Sciatic nerve (tissue), 1 donor: ENCODE data around the gene ZNF626. TPM values are rescaled to one million over a fixed set of nuclear protein-coding genes. Genes with fewer than 3 reads are reported as not detected.

Experiments used
- total RNA-seq: library from RNA; stranded (reverse); fragmentation: NEBNext Ultra II Directional; extraction: Animal tissue kit (Norgen Biotek cat#: 25700); gene quantifications from one replicate; pipeline ENCODE4 v1.2.1, GENCODE V29; 2021
- donor health status: DM: no; HTN: no; CAD: no.

The ZNF626 gene
- total RNA-seq, 1 donor from 2014 or later: 19.7 TPM

Other genes with a start within 250 kb of the ZNF626 start
- gene ZNF737, start 95.8 kb downstream of the ZNF626 start, total RNA-seq: 17.4 TPM
- 6.0 TPM for gene ZNF66, start 114.7 kb upstream of the ZNF626 start, total RNA-seq